ENCODE measurements around the gene GSK3B.
A peak's percentile ranks its signal among the peaks of the same experiment; 100 is the strongest.

GSK3B gene

DNA sequence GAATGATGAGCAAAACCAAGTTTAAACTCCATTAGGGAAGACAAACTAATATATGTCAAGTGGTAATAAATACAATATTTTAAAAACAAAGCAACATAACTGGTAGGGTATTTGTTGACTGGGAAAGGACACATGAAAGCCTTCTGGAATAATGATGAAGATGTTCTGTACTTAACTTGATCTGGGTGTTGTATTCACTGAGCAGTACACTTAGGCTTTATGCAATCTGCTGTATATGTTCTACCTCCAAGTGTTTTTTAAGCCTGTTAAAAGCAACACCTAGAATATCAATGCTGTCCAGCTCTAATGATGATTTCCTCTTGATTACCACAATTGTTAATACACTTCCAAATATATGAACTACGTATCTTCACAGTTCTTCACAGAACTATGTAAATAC is 46.6 kb downstream of the GSK3B start:
- Histone ChIP-seq H3K4me1 (peaks cover 18% of the 10 kb centered on the region), H3K36me3 (no peaks in the 10 kb centered on the region)
- DNase-seq, result no peak

DNA sequence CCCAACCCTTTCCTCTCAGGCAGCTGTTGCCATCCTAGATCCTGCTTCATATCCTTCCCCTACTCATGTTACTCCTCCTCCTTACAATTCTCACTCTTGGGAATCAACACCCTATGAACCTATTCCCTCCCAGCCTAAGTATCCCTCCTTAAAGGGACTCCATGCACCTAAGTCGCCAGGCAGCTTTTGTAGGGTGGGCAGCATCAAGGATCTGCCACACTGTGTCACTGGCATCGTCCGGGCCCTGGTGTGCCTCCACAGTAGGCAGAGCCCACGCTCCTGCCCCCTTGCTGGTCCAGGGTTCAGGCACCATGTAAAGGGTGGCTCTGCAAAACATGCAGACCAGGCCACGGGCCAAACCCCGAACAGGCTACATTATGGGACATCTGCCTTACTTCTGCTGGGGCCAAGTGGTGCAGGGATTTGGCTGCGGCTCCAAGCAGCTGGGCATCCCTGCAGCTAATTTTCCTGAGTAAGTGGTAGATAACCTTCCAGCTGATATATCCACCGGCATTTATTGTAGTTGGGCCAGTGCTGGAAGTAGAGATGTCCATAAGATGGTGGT is 53.4 kb downstream of the GSK3B start:
- DNase-seq, result peak; percentile 22
- Histone ChIP-seq H3K4me1 (peaks cover 8% of the 10 kb centered on the region; the same call in 1 of the 2 replicates), H3K27me3 (no peaks in the 10 kb centered on the region), H3K4me3 (ENCODE audit: low read depth, low read length) (no peak overlapping the region), H3K9me3 (no peaks in the 10 kb centered on the region; the same call in 1 of the 2 replicates), H3K36me3 (no peaks in the 10 kb centered on the region; the same call in 1 of the 2 replicates)
- TF ChIP-seq, protein P1, sequence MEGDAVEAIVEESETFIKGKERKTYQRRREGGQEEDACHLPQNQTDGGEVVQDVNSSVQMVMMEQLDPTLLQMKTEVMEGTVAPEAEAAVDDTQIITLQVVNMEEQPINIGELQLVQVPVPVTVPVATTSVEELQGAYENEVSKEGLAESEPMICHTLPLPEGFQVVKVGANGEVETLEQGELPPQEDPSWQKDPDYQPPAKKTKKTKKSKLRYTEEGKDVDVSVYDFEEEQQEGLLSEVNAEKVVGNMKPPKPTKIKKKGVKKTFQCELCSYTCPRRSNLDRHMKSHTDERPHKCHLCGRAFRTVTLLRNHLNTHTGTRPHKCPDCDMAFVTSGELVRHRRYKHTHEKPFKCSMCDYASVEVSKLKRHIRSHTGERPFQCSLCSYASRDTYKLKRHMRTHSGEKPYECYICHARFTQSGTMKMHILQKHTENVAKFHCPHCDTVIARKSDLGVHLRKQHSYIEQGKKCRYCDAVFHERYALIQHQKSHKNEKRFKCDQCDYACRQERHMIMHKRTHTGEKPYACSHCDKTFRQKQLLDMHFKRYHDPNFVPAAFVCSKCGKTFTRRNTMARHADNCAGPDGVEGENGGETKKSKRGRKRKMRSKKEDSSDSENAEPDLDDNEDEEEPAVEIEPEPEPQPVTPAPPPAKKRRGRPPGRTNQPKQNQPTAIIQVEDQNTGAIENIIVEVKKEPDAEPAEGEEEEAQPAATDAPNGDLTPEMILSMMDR (IDR thresholded peaks at IDR 0.05; ENCODE audit: low read depth, low read length), result no peak

More for the DNA sequence above, 46.6 kb downstream of the GSK3B start:
- no peaks in the 10 kb centered on the region for H3K27me3 ChIP-seq
- TF ChIP-seq, protein P1 (IDR thresholded peaks at IDR 0.05; ENCODE audit: low read depth, low read length), result no peak
- no peaks in the 10 kb centered on the region for H3K9me3 ChIP-seq
- no peak overlapping the region for H3K4me3 ChIP-seq (ENCODE audit: low read depth, low read length)

DNA sequence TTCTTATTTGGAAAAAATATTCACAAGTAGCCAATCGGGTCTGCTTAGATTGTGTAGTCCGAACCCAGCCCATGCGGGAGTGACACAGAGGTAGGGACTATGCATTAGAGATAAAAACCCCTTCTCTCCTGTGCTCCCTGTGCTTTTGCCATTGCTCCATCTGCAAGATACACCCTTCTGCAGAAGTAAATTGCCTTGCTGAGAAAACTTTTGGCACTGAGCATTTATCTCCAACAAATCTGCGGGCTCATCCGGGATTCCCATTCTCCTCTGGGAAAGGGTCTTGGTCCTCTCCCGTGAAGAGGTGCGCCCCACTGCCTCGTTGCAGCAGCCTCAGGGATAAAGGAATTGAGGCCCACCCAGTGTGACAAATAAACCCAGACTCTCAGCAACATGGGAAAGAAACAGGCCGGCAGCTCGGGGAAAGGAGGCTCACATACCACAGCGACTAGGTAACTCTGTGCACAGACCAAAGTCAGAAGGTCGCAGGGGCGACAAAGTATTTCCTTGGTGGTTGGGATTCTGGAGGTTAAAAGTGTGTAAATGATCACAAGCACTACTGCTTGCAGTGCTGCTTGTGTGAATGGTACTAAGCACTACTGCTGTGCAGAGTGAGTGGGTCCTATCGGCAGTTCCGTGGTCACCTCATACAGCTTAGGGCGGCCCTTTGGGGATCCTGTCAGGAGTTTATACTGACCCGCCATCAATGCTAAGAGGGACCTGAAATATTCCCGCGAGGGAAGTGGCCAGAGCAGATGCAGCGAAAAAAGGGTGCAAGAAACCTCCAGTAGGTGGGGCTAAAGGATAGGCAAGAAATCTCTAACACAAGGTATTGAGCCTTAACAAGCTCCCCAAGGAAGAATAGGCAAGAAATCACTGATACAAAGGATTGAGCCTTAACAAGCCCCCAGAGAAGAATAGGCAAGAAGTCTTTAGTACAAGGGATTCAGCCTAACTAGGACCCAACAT is 54.3 kb downstream of the GSK3B start:
- peak; percentile 24 for DNase-seq
- Histone ChIP-seq H3K4me1 (peaks cover 8% of the 10 kb centered on the region; the same call in 1 of the 2 replicates), H3K9me3 (no peaks in the 10 kb centered on the region; the same call in 1 of the 2 replicates), H3K4me3 (ENCODE audit: low read depth, low read length) (no peak overlapping the region), H3K36me3 (no peaks in the 10 kb centered on the region; the same call in 1 of the 2 replicates), H3K27me3 (no peaks in the 10 kb centered on the region)
- TF ChIP-seq, protein P1 (IDR thresholded peaks at IDR 0.05; ENCODE audit: low read depth, low read length), result peak; percentile 63

DNA sequence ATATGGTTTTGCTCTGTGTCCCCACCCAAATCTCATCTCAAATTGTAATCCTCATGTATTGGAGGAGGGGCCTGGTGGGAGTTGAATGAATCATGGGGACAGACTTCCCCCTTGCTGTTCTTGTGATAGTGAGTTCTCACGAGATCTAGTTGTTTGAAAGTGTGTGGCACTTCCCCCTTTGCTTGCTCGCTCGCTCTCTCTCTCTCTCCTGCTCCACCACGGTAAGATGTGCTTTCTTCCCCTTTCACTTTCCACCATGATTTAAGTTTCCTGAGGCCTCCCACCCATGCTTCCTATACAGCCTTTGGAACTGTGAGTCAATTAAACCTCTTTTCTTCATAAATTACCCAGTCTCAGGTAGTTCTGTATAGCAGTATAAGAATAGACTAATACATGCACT is 60.7 kb downstream of the GSK3B start:
- DNase-seq, result no peak
- no peaks in the 10 kb centered on the region for H3K27me3 ChIP-seq
- peaks cover 3% of the 10 kb centered on the region; the same call in 1 of the 2 replicates for H3K4me1 ChIP-seq
- no peaks in the 10 kb centered on the region for H3K9me3 ChIP-seq
- no peaks in the 10 kb centered on the region for H3K36me3 ChIP-seq
- no peak overlapping the region for H3K4me3 ChIP-seq (ENCODE audit: low read depth, low read length)
- TF ChIP-seq, protein P1 (IDR thresholded peaks at IDR 0.05; ENCODE audit: low read depth, low read length), result no peak

DNA sequence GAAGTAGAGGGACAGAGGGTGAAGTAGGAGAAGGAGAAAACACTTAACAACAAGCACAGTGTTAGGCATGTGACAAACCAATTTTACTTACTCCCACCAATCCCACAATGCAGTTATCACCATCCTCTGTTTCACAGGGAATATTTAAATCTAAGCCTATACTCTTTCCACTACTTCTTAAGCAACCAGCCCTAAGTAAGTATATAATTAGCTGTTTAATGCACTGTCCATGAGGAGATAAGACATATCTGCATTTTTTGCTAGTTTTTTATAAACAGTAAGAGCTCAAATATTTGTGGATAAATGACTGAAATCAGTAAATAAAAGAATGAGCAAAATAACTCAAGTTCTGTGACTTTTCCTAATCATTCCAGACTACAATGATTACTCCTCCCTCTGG is 62.7 kb downstream of the GSK3B start:
- no peak for DNase-seq
- H3K9me3 ChIP-seq, result no peaks in the 10 kb centered on the region
- H3K4me1 ChIP-seq, result no peaks in the 10 kb centered on the region
- TF ChIP-seq, protein P1 (IDR thresholded peaks at IDR 0.05; ENCODE audit: low read depth, low read length), result no peak
- no peaks in the 10 kb centered on the region for H3K36me3 ChIP-seq
- no peak overlapping the region for H3K4me3 ChIP-seq (ENCODE audit: low read depth, low read length)
- H3K27me3 ChIP-seq, result no peaks in the 10 kb centered on the region

All from BE2C (cell line).